ENCODE data around the gene ALOX5. TPM values are rescaled to one million over a fixed set of nuclear protein-coding genes. Genes with fewer than 3 reads are reported as not detected.
"Not testable (repeated sequence)": the region's sequence is repeated elsewhere in the genome, so short reads cannot be mapped to it uniquely, and the experiment has no call there.

Gene ALOX5
- total RNA-seq, 1 experiment from 2014 or later, result 6.1 TPM

DNA sequence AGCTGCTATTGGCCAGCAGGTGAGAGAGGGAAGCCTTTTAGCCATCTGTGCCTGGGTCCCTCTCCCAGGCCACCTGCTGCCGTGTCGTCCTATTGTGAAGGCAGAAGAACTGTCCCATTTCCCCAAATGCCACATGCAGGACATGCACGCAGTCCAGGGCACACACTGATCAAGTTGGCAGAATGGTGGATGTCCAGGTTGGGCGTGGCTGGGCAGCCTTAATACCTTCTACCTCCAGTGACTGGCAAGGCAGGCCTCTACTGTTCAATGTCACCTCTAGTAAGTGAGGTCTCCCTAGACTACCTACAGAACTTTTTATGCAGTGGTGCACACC lies 37.6 kb downstream of the ALOX5 start:
- no peaks in the 10 kb centered on the region for H3K4me1 ChIP-seq (ENCODE audit: control insufficient read depth in 1 of 2, insufficient read depth in 2 of 2, low read length in 2 of 2)
- CTCF ChIA-PET, result no interaction called here
- no peak overlapping the region for H3K4me2 ChIP-seq (ENCODE audit: low read length)
- H3K9ac ChIP-seq (ENCODE audit: low read length), result no peak overlapping the region
- TF ChIP-seq, protein P1, sequence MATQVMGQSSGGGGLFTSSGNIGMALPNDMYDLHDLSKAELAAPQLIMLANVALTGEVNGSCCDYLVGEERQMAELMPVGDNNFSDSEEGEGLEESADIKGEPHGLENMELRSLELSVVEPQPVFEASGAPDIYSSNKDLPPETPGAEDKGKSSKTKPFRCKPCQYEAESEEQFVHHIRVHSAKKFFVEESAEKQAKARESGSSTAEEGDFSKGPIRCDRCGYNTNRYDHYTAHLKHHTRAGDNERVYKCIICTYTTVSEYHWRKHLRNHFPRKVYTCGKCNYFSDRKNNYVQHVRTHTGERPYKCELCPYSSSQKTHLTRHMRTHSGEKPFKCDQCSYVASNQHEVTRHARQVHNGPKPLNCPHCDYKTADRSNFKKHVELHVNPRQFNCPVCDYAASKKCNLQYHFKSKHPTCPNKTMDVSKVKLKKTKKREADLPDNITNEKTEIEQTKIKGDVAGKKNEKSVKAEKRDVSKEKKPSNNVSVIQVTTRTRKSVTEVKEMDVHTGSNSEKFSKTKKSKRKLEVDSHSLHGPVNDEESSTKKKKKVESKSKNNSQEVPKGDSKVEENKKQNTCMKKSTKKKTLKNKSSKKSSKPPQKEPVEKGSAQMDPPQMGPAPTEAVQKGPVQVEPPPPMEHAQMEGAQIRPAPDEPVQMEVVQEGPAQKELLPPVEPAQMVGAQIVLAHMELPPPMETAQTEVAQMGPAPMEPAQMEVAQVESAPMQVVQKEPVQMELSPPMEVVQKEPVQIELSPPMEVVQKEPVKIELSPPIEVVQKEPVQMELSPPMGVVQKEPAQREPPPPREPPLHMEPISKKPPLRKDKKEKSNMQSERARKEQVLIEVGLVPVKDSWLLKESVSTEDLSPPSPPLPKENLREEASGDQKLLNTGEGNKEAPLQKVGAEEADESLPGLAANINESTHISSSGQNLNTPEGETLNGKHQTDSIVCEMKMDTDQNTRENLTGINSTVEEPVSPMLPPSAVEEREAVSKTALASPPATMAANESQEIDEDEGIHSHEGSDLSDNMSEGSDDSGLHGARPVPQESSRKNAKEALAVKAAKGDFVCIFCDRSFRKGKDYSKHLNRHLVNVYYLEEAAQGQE (IDR thresholded peaks at IDR 0.05; ENCODE audit: low read depth), result no peak
- TF ChIP-seq ZNF274 (IDR thresholded peaks at IDR 0.05; ENCODE audit: low read depth, low read length), result no peak
- TF ChIP-seq, protein P2, sequence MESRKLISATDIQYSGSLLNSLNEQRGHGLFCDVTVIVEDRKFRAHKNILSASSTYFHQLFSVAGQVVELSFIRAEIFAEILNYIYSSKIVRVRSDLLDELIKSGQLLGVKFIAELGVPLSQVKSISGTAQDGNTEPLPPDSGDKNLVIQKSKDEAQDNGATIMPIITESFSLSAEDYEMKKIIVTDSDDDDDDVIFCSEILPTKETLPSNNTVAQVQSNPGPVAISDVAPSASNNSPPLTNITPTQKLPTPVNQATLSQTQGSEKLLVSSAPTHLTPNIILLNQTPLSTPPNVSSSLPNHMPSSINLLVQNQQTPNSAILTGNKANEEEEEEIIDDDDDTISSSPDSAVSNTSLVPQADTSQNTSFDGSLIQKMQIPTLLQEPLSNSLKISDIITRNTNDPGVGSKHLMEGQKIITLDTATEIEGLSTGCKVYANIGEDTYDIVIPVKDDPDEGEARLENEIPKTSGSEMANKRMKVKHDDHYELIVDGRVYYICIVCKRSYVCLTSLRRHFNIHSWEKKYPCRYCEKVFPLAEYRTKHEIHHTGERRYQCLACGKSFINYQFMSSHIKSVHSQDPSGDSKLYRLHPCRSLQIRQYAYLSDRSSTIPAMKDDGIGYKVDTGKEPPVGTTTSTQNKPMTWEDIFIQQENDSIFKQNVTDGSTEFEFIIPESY (IDR thresholded peaks at IDR 0.05; ENCODE audit: extremely low read depth, insufficient replicate concordance, low read length), result no peak
- TF ChIP-seq, protein P3, sequence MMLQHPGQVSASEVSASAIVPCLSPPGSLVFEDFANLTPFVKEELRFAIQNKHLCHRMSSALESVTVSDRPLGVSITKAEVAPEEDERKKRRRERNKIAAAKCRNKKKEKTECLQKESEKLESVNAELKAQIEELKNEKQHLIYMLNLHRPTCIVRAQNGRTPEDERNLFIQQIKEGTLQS (IDR thresholded peaks at IDR 0.05), result no peak
- TF ChIP-seq EGR1 (IDR thresholded peaks at IDR 0.05; ENCODE audit: low read depth), result no peak
- no peak for TF ChIP-seq POLR2AphosphoS5 (IDR thresholded peaks at IDR 0.05; ENCODE audit: low read depth, low read length)
- no peak for TF ChIP-seq RAD21 (IDR thresholded peaks at IDR 0.05; ENCODE audit: low read depth)
- TF ChIP-seq SIN3A (IDR thresholded peaks at IDR 0.05; ENCODE audit: low read depth), result no peak
- no peak for TF ChIP-seq CEBPB (IDR thresholded peaks at IDR 0.05; ENCODE audit: low read depth)
- TF ChIP-seq YY1 (IDR thresholded peaks at IDR 0.05; ENCODE audit: extremely low read depth, insufficient replicate concordance, low read depth, low read length), result no peak
- H3K9me3 ChIP-seq (ENCODE audit: control insufficient read depth in 1 of 2, insufficient read depth in 1 of 2, low read depth in 1 of 2, low read length in 2 of 2), result no peaks in the 10 kb centered on the region
- H2AFZ ChIP-seq (ENCODE audit: low read depth, low read length, poor library complexity, severe bottlenecking), result no peak overlapping the region
- no peaks in the 10 kb centered on the region for H3K36me3 ChIP-seq (ENCODE audit: control insufficient read depth in 1 of 2, insufficient read depth in 2 of 2, low read length in 2 of 2)
- no peak overlapping the region for H3K27ac ChIP-seq (ENCODE audit: low read depth, low read length)
- no peaks in the 10 kb centered on the region for H3K79me2 ChIP-seq (ENCODE audit: insufficient read depth, low read length)
- no peaks in the 10 kb centered on the region for H3K9me2 ChIP-seq (ENCODE audit: insufficient read depth)
- intact Hi-C loops (cut with micrococcal nuclease), result no loop called here
- H3K4me3 ChIP-seq (replicated peaks in 1 of 2; ENCODE audit: low read depth in 1 of 2, low read length in 2 of 2), result no peak overlapping the region
- POLR2A ChIA-PET, result no interaction called here
- H4K20me1 ChIP-seq (ENCODE audit: insufficient read depth), result no peaks in the 10 kb centered on the region
- RAD21 ChIA-PET (ENCODE audit: low non-redundant PET in 1 of 2, low total read pairs in 2 of 2, uncharacterized antibody in 2 of 2, unreplicated experiment in 2 of 2), result no interaction called here
- no TSS peak for BruUV-seq (replicated peaks)
- peaks cover 7% of the 10 kb centered on the region; the same call in 1 of the 2 replicates for H3K27me3 ChIP-seq (ENCODE audit: insufficient read depth, low read length)
- ATAC-seq, result no peak
- DNase-seq (ENCODE audit: low read depth, low spot score), result no peak

DNA sequence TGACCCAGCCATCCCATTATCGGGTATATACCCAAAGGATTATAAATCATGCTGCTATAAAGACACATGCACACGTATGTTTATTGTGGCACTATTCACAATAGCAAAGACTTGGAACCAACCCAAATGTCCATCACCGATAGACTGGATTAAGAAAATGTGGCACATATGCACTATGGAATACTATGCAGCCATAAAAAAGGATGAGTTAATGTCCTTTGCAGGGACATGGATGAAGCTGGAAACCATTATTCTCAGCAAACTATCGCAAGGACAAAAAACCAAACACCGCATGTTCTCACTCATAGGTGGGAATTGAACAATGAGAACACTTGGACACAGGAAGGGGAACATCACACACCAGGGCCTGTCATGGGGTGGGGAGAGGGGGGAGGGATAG lies 41.0 kb downstream of the ALOX5 start:
- ATAC-seq; H3K9me2 ChIP-seq (ENCODE audit: insufficient read depth); H4K20me1 ChIP-seq (ENCODE audit: insufficient read depth); H3K4me1 ChIP-seq (ENCODE audit: control insufficient read depth in 1 of 2, insufficient read depth in 2 of 2, low read length in 2 of 2); H3K9ac ChIP-seq (ENCODE audit: low read length); RAD21 ChIA-PET (ENCODE audit: low non-redundant PET in 1 of 2, low total read pairs in 2 of 2, uncharacterized antibody in 2 of 2, unreplicated experiment in 2 of 2); CTCF ChIA-PET; H3K4me3 ChIP-seq (replicated peaks in 1 of 2; ENCODE audit: low read depth in 1 of 2, low read length in 2 of 2); H3K79me2 ChIP-seq (ENCODE audit: insufficient read depth, low read length); BruUV-seq (replicated peaks); H3K9me3 ChIP-seq (ENCODE audit: control insufficient read depth in 1 of 2, insufficient read depth in 1 of 2, low read depth in 1 of 2, low read length in 2 of 2); intact Hi-C loops (cut with micrococcal nuclease); POLR2A ChIA-PET; H3K4me2 ChIP-seq (ENCODE audit: low read length); H3K27ac ChIP-seq (ENCODE audit: low read depth, low read length); H3K36me3 ChIP-seq (ENCODE audit: control insufficient read depth in 1 of 2, insufficient read depth in 2 of 2, low read length in 2 of 2); DNase-seq (ENCODE audit: low read depth, low spot score); H2AFZ ChIP-seq (ENCODE audit: low read depth, low read length, poor library complexity, severe bottlenecking); H3K27me3 ChIP-seq (ENCODE audit: insufficient read depth, low read length): not testable (repeated sequence)

Measured in HCT116 (cell line).